WTC11 (cell line): ENCODE measurements around the gene LRRC27.

Experiments
- CREM ChIP-seq: sonication (generic); formaldehyde crosslinking; IDR thresholded peaks from 2 replicates; pipeline ENCODE4 v1.8.1; 2022; ENCODE audit warnings: mild to moderate bottlenecking, missing genetic modification reagents, moderate library complexity
- CTCF ChIP-seq: fragments of 200-600 bp; IDR thresholded peaks from 2 replicates; pipeline ENCODE4 v1.8.0; 2022; ENCODE audit warnings: antibody characterized with exemption
- EMX1 ChIP-seq: fragments of 250-450 bp; sonication (Bioruptor Pico); IDR thresholded peaks from 2 replicates; pipeline ENCODE4 v1.8.0; 2021; ENCODE audit warnings: mild to moderate bottlenecking
- FOXJ3 ChIP-seq: sonication (generic); formaldehyde crosslinking; IDR thresholded peaks from 2 replicates; pipeline ENCODE4 v1.9.0; 2021; ENCODE audit warnings: missing genetic modification reagents, mild to moderate bottlenecking, borderline replicate concordance
- JUN ChIP-seq: sonication (generic); formaldehyde crosslinking; IDR thresholded peaks from 2 replicates; pipeline ENCODE4 v1.8.0; 2023; ENCODE audit warnings: mild to moderate bottlenecking, missing genetic modification reagents
- SMAD3 ChIP-seq: sonication (generic); formaldehyde crosslinking; IDR thresholded peaks from 2 replicates; pipeline ENCODE4 v1.8.0; 2022; ENCODE audit warnings: missing genetic modification reagents, mild to moderate bottlenecking, borderline replicate concordance
- SP1 ChIP-seq: sonication (generic); formaldehyde crosslinking; conservative IDR thresholded peaks from 2 replicates; pipeline ENCODE4 v1.8.1; 2022; ENCODE audit warnings: missing genetic modification reagents
- TEAD4 ChIP-seq: sonication (generic); formaldehyde crosslinking; IDR thresholded peaks from 2 replicates; pipeline ENCODE4 v1.8.0; 2022; ENCODE audit warnings: mild to moderate bottlenecking, missing genetic modification reagents
- ZNF232 ChIP-seq: sonication (generic); formaldehyde crosslinking; IDR thresholded peaks from 2 replicates; pipeline ENCODE4 v1.8.0; 2022; ENCODE audit warnings: mild to moderate bottlenecking, missing genetic modification reagents
- TF ChIP-seq, protein P1 (sequence below): sonication (generic); formaldehyde crosslinking; IDR thresholded peaks from 2 replicates; pipeline ENCODE4 v1.8.1; 2022; ENCODE audit warnings: missing genetic modification reagents, borderline replicate concordance
- TF ChIP-seq, protein P2 (sequence below): sonication (generic); formaldehyde crosslinking; IDR thresholded peaks from 2 replicates; pipeline ENCODE4 v1.8.1; 2023; ENCODE audit warnings: mild to moderate bottlenecking, missing genetic modification reagents, moderate library complexity
- TF ChIP-seq, protein P3 (sequence below): sonication (generic); formaldehyde crosslinking; IDR thresholded peaks from 2 replicates; pipeline ENCODE4 v1.8.0; 2023; ENCODE audit warnings: missing genetic modification reagents, mild to moderate bottlenecking, borderline replicate concordance

- TF ChIP-seq, protein P1, sequence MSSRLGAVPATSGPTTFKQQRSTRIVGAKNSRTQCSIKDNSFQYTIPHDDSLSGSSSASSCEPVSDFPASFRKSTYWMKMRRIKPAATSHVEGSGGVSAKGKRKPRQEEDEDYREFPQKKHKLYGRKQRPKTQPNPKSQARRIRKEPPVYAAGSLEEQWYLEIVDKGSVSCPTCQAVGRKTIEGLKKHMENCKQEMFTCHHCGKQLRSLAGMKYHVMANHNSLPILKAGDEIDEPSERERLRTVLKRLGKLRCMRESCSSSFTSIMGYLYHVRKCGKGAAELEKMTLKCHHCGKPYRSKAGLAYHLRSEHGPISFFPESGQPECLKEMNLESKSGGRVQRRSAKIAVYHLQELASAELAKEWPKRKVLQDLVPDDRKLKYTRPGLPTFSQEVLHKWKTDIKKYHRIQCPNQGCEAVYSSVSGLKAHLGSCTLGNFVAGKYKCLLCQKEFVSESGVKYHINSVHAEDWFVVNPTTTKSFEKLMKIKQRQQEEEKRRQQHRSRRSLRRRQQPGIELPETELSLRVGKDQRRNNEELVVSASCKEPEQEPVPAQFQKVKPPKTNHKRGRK (CRISPR knock-in tag), result no peak
- TF ChIP-seq CTCF, result no peak
- TF ChIP-seq CREM (CRISPR knock-in tag), result no peak
- no peak for TF ChIP-seq JUN (CRISPR knock-in tag)
- TF ChIP-seq TEAD4 (CRISPR knock-in tag), result no peak
- TF ChIP-seq, protein P2, sequence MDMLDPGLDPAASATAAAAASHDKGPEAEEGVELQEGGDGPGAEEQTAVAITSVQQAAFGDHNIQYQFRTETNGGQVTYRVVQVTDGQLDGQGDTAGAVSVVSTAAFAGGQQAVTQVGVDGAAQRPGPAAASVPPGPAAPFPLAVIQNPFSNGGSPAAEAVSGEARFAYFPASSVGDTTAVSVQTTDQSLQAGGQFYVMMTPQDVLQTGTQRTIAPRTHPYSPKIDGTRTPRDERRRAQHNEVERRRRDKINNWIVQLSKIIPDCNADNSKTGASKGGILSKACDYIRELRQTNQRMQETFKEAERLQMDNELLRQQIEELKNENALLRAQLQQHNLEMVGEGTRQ (CRISPR knock-in tag), result no peak
- TF ChIP-seq, protein P3, sequence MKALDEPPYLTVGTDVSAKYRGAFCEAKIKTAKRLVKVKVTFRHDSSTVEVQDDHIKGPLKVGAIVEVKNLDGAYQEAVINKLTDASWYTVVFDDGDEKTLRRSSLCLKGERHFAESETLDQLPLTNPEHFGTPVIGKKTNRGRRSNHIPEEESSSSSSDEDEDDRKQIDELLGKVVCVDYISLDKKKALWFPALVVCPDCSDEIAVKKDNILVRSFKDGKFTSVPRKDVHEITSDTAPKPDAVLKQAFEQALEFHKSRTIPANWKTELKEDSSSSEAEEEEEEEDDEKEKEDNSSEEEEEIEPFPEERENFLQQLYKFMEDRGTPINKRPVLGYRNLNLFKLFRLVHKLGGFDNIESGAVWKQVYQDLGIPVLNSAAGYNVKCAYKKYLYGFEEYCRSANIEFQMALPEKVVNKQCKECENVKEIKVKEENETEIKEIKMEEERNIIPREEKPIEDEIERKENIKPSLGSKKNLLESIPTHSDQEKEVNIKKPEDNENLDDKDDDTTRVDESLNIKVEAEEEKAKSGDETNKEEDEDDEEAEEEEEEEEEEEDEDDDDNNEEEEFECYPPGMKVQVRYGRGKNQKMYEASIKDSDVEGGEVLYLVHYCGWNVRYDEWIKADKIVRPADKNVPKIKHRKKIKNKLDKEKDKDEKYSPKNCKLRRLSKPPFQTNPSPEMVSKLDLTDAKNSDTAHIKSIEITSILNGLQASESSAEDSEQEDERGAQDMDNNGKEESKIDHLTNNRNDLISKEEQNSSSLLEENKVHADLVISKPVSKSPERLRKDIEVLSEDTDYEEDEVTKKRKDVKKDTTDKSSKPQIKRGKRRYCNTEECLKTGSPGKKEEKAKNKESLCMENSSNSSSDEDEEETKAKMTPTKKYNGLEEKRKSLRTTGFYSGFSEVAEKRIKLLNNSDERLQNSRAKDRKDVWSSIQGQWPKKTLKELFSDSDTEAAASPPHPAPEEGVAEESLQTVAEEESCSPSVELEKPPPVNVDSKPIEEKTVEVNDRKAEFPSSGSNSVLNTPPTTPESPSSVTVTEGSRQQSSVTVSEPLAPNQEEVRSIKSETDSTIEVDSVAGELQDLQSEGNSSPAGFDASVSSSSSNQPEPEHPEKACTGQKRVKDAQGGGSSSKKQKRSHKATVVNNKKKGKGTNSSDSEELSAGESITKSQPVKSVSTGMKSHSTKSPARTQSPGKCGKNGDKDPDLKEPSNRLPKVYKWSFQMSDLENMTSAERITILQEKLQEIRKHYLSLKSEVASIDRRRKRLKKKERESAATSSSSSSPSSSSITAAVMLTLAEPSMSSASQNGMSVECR, result no peak
- no peak for TF ChIP-seq SP1 (CRISPR knock-in tag)
- TF ChIP-seq SMAD3 (CRISPR knock-in tag), result no peak
- TF ChIP-seq FOXJ3, result no peak
- no peak for TF ChIP-seq ZNF232 (CRISPR knock-in tag)
- TF ChIP-seq EMX1 (CRISPR knock-in tag), result no peak
These were observed 77.1 kb downstream of the LRRC27 start for GRCh38 chr10:132408823-132409666.
